Measurements from ENCODE around the gene ARRB1.

GRCh38 chr11:75275581-75275980 is 75.9 kb downstream of the ARRB1 start:
- TF ChIP-seq MAZ (IDR thresholded peaks at IDR 0.05; ENCODE audit: borderline replicate concordance, low read depth, low read length) (no peak), SMC3 (IDR thresholded peaks at IDR 0.05) (no peak), POLR2A (IDR thresholded peaks at IDR 0.05; ENCODE audit: low read length) (no peak), CTCF (IDR thresholded peaks at IDR 0.05) (no peak), BCL3 (IDR thresholded peaks at IDR 0.05) (no peak), CEBPB (IDR thresholded peaks at IDR 0.05) (no peak), EP300 (IDR thresholded peaks at IDR 0.05) (no peak), MYC (IDR thresholded peaks at IDR 0.05; ENCODE audit: borderline replicate concordance, low read length) (no peak), NPAS2 (CRISPR knock-in tag; IDR thresholded peaks at IDR 0.05; ENCODE audit: borderline replicate concordance) (no peak), CHD4 (IDR thresholded peaks at IDR 0.05; ENCODE audit: borderline replicate concordance) (no peak), RFX5 (IDR thresholded peaks at IDR 0.05) (no peak), RAD21 (conservative IDR thresholded peaks at IDR 0.05 in 1 of 2, IDR thresholded peaks at IDR 0.05 in 1 of 2) (no peak), NFE2L2 (conservative IDR thresholded peaks at IDR 0.05; ENCODE audit: low read length) (no peak)

Data from A549 (cell line).